Activated CD4-positive, CD25-positive, alpha-beta regulatory T cell (primary cell): ENCODE measurements around the gene PHF19.

ENCODE experiments used
- DNase-seq, 4 experiments: peaks; one replicate each; lab custom pipeline; 2025; lab: John Stamatoyannopoulos, UW

The PHF19 gene

DNA sequence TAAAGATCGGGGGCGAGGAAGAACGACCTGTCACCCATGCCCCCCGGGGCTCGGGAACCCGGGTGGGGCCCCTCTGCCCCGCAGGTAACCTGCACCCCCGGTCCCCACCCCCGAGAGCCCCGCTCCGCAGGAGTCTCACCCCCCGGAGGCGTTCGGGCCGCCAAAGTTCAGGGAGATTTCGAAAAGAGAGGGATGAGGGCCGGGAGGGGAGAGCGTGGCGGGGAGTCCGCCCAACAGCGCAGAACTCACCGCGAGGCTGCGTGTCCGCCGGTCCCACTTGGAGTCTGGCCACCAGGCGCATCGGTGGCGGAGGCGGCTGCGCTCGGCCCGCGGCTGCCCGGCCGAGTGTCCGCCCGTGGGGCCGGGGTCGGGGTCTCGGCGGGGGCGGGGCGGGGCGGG, at the start of gene PHF19:
TSS of gene PHF19 (minus strand) at position 347 of the 399 bp plus-strand sequence. CDS start 2,447 bp downstream, outside the sequence.
- no peak for DNase-seq

DNA sequence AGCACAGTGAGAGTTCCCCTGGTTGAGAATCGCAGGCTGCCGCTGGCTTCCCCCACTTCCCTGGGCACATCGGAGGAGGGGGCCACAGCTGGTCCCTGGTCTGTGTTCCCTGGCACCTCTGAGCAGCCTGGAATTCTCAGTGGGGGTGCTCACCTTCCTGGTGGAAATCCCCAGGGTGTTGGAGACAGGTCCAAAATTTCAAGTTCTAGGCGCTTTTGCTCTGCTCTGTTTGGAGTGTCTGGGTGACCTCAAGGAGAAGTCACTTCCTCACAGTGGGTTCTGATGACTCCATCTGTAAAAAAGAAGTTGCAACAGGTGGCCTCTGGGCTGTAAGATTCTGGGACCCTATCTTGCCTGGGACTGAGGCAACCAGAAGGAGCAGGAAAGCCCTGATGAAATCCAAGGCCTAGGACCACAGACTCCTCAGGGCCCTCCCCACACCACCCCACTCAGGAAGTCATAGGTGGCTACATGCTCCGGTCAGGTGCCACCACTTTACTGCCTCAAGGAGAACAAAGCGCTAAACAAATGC, 49.5 kb upstream of the PHF19 start, which contains the start of gene TRAF1:
TSS of gene TRAF1 (minus strand) at position 400 of the 532 bp plus-strand sequence. CDS start 721 bp downstream, outside the sequence.
- DNase-seq = no peak

DNA sequence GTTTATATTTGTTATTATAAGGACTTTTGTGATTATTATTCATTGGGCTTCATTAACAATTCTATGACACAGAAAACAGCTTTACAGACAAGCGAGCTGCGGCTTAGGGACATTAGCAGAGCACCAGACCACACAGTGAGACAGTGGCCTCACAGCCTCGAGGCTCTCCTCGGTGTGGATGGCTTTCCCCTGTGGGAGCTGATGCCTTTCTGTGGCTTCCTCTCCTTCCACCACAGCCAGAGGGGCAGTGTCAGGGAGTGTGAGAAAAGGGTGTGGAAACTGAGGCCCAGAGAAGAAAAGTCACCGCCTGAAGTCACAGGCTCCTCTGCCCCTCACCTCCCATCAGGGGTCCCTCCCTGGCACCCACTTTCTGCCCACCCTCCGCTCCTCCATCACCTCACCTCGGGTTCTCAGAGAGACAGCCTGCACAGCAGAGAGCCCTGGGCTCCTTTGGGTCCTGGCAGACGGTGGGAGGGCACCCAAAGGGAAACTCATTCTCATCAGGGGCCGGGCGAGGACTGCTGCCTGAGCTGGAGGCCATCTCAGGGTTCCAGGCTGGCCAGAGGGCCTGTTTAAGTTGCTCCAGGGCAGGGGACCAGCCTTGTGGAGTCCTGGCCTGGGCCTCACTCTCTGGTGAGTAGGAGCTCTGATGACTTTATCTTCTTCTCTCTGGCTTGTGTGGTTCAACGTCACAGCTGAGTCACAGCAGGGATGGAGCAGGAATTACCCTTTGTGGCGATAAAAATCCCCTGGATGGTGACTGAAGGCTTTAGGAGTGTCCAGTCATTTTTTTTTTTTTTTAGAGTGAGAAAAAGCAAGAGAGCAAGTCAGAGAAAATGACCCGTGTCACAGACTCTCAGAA, 48.8 kb upstream of the PHF19 start:
- peak in 3 of 4 experiments; percentile 28 to 74 (median 64) for DNase-seq

DNA sequence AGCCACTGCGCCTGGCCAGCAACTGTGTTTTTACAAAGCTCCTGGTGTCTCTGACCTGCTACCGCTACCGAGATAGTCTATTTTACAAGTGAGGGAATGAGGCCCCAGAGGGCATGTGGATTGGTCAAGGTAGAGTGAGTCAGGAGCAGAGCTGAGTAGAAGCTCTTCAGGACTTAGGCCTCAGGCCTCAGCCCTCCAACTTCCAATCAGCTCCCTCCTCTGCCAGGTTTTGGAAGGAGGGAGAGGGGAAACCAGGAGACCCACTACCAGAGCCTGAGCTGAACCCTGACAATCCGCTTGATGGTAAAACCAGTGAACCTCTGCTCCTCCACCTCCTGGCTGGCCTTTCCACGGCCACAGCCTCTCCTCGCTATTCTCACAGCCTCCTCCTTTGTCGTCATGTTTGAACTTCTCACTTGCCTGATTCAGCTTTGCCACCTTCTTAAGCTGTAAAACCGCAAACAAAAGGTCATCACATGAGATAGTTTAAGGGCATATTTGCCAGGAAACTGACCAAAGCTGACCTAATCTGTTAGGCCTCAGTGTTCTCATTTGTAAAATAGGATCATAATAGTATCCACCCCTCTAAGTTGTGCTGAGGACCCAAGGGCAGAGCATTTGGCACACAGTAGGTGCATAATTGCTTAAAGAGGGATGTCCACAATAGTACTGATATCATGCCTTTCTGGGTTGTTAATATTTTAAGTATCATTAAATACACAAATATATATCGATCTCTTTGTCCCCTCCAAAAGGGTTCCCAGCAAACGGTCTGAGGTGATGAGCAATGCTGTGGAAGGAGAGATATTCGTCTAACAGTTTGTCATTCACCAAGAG, 47.9 kb upstream of the PHF19 start:
- no peak for DNase-seq

DNA sequence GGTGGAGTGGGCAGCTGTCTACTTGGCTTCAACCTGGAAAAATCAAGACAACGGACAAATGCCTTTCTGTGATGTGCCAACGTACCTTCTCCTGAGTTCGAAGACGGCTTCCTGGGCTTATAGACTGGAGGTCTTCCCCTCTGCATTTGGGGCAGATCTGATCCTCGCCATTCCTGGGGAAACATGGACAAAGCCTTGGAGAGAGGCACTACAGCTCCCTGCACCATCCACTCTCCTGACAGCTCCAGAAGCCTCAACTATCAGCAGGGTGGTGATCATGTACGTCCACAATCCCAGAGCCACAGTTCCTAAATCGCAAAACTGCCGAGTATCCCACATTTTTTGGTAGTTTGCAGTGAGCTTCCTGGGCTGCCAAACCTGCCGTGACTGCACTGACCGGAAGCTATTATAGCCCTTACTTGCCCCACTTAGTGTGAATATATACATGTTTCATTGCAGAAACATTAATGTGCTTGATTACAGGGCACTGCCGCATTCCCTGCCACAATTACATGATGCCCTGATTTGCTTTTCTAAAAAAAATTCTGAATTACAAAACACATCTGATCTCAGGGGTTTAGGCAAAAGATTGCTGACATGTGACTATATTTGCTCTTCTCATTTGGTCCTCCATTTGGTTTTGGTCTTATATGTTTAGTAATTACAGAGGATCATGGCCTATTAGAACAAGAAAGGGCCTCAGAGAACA, 46.8 kb upstream of the PHF19 start:
- DNase-seq = no peak

DNA sequence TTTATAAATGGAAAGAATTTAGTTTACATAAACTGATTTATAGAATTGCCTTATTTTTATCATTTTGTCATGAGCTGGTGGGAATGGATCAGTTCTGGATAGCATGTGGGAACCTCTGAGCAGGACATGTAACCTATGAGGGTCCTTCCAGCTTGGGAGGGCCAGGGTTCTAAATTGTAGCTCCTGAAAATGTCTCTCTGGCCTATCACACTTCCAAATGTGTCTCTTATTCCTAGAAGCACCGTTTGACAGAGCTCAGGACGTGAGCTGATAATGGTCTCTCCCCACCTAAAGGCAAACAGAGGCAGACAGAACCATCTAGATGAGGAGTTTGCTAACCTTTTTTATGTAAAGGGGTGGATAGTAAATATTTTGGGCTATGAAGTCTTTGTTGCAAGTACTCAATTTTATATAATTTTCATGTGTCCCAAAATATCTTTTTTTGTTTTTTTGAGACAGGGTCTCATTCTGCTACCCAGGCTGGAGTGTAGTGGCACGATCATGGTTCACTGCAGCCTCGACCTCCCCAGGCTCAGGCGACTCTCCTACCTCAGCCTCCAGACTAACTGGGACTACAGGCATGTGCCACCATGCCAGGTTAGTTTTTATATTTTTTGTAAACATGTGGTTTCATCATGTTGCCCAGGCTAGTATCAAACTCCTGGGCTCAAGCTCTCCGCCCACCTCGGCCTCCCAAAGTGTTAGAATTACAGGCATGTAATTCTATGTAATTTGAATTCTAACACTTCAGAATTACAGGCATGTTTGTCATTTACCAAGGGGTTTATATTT, 45.6 kb upstream of the PHF19 start:
- DNase-seq = no peak

DNA sequence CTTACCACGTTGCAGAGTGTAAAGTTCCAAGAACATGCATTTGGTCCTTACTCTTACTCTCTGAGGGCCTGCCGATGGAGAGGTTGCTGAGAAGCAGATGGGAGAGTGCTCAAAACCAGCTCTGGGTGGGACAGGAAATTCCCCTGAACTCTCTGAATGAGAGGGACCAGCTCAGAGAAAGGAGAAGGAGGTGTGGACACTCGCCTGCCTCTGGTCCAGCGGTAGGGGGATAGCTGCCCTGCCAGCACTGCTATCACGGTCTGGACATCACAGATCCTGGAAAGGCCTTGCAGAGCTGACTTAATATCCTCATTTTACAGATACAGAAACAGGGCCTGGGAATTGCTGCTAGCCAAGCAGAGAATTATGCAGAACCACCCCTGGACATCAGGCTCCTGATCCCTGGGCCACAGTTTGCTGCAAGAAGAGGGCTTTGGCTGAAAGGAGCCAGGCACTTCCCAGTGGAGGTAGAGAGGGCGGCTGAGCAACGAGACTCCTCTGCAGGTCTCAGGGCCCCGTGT, 44.7 kb upstream of the PHF19 start:
- no peak for DNase-seq

DNA sequence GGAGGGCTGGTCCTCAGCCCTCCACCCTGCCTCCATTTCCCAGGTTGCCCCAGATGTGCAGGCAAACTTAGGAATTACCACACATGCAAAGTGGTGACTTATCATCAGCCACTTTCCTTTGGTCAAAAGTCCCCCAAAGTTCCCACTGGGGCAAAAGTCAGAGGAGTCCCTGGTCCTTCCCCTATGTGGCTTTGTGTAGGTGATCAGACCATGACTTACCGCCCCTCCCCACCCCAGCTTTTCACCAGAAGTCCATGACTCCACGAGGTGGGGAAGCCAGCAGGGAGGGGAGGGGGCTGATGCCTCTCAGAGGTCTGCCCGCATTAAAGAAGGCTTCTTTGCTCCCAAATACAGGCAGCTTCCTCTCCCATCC, 43.8 kb upstream of the PHF19 start:
- no peak for DNase-seq

DNA sequence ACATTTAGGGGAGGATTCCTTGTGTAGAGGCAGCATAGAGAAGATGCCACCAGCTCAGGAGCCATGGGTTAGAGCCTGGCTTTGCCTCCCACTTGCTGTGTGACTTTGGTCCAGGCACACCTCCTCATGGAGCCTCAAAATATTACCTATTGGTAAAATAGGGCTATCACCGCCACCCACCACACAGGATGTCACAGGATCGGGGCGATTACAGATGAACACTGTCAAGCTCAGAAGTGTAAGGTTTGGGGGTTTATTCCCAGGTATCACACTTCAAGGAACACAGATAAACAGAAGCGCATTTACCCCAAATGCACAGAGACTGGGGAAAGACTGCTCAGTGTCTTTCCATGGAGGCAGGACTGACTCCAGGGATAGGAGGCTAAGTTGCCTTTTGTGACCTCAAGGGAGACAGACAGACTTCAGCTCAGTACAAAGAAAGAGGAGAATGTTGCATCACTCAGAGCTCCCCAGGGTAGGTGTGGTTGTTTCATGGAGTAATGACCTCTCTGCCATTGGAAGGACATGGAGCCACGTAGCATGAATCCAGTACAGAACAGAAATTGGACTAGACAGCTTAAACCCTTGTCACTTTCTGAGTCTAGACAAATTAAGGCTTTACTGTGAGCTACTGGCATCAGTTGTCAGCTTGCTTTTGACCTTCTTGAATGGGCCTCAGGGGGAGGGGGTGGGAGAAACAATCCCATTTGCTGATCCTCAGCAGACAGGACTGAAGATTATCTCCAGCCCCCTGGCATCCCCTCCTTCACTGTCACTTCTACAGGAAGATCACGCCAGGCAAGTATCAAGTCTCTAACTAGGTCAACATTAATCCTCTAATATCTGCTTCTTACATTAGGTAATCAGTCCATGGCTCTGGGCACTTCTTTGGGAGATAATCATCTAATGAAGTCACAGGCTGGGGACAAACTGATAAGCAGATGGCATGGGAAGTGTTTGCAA, 43.1 kb upstream of the PHF19 start:
- DNase-seq = no peak

DNA sequence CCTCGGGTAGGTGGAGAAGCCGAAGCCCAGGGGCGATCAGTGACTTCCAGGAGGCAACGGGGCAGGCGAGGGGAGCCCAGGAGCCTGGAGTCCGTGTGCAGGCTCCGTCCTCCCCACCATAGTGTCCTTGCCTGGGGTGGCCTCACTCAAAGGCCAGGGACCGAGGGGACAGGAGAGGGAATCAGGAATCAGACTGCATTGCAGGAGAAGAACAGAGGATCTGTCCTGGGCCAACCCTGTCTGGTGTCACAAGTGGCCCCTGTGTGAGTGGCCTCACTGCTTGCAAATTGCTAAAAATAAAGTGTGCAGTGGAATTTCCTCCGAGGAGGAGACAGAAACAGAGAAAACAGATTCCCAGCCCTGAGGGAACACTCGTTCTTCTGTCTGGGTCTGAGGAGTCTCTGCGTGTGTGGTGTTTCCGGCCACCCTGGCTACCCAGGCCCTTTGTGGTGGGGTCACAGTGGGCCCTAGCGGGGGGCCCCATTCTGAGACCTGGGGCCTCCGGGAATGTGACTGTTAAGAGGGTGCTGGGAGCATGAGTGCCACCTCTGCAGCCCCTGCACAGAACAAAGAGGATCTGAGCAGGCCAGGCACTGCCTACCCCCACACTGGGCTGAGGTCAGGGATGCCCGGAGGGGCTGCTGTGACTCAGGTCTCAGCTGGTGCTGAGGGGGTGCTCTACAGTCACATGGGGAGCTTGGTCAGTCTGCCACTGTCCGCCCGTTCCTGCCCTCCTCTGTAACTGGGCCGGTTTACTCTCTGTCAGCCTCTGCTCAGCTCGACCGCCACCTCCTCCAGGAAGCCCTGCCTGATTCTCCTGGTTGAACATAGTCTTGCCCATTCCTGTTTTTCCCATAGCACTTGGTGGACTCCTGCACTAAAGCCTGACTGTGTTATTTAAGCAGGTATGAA, 42.2 kb upstream of the PHF19 start:
- DNase-seq = no peak

DNA sequence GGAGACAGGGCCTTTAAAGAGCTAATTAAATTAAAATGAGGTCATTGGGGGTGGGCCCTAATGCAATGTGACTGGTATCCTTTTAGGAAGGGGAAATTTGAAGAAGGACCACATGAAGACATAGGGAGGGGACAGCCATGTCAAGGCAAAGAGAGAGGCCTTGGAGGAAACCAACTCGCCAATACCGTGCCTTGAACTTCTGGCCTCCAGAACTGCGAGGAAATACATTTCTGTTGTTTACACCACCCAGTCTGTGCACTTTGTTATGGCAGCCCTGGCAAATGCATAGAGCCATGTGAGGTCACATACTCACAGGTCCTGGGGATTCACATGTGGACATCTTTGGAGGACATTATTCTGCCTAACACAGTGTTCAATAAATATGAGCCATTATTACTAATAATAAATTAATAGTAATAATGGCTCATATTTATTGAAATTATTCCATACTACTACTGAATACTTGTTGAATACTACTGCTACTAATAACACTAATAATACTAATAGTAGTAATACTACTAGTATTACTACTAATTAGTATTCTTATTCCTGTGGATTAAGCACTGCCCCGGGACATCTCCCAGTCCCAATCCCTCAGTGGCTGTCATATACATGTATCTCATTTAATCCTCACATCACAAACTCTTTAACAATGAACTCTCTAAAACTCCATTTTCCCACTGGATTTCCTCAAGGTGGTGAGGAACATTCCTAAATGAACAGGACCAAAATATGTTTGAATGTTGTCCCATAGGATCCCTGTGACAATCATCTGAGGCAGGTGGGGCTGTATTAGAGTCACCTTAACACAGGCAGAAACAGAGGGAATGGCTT, 41.2 kb upstream of the PHF19 start:
- DNase-seq = no peak

DNA sequence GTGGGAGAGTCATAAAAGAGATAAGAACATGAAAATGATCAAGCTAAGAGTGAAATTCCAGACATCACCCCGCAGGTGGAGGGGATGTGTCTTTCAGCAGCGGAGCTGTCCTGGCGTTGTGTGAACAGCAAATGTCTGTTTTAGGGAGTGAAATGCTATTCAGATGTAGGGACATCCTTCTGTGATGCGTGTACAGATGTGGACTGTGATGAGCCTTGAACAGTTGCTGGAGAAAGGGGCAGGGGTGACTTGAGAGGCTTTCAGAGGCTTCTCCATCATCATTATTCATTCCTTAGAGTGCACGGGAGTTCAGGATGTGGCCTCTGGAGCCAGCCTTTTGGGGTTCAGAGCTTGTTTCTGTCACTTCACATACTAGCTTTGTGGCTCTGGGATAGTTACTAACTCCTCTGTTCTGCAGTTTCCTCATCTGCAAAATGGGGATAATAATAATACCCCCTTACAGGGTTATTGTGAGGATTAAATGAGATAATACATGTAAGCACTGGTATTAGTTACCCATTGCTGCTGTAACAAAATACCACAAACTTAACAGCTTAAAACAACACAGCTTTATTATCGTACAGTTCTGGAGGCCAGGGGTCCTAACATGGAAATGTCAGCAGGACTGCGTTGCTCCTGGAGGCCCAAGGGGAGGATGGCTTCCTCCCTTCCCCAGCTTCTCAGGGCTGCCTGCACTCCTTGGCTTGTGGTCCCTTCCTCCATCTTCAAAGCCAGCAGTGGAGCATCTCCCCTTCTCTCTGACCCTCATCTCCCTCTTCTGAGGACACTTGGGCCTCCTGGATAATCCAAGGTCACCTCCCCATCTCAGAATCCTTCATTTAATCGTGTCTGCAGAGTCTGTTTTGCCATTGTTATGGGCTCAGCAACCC, 40.2 kb upstream of the PHF19 start:
- DNase-seq = no peak

DNA sequence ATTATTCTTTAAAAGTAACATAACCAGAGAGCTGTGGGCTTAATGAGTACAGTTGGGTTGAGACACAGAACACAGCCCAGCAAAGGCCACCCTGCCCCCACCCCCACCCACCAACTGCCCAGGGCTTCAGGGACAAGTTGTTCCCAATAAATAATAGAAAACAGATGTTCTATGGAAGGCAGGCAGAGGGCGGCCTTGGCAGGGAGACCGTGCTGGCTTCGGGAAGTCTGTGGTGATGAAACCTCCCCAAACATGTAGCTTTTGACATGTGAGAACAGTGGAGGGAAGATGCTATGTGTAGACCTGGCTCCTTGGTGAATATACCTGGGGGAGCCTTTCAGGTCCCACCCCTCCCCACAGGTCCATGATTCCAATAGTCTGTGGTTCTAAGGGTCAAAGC, 39.6 kb upstream of the PHF19 start:
- DNase-seq = no peak

DNA sequence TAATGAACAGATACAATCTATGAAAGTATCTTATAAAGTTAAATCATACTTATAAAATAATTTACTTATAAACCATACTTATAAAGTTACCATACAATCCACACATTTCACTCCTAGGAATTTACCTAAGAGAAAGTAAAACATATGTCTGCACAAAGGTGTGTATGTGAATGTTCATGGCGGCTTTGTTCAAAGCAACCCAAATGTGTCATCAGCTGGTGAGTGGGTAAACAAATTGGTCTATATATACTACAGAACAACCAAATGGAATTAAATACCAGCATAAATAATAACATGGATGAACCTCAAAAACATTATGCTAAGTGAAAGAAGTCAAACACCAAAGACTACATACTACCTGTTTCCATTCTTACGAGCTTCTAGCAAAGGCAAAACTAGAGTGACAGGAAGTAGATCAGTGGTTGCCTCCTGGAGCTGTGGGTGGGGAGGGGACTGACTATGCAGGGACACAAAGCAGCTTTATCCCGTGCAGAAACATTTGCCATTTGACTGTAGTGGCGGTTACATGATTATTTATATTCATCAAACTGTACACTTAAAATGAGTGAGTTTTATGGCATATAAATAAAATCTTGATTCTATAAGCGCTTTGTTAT, 39.0 kb upstream of the PHF19 start:
- peak in 1 of 4 experiments; percentile 15 for DNase-seq

DNA sequence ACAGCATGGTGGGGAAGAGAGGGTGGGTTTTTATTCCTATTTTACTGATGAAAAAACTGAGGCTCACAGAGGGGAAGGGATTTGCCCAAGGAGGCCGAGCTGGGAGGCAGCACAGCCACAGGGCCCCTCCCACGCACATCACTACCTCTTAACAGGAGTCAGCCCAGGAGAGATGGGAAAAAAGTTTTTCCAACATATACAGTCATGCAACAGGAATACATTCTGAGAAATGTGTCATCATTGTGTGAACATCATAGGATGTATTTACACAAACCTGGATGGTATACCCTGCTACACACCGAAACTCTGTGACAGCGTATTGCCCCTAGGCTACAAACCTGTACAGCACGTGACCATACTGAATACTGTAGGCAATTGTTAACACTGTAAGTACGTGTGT, 38.0 kb upstream of the PHF19 start:
- no peak for DNase-seq

DNA sequence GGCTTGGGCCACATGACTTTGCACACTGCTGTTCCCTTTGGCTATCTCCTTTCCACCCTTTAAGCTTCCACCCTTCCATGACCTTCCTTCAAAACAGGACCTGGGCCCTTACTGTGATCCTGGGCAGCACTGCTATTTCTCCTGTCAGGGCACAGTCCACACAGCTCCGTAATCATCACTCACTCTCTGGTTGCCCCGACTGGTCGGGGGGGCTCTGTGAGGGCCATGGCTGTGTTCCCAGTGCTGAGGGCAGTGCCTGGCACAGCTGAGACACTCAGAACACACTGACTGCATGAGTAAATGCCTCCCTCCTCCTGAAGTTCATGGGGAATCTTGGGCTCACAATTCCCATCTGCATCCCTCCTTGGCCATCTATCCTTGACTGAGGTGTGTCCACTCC, 37.4 kb upstream of the PHF19 start:
- no peak for DNase-seq
